ENCODE results near the gene SUPV3L1.
"Not testable (repeated sequence)": the region's sequence is repeated elsewhere in the genome, so short reads cannot be mapped to it uniquely, and the experiment has no call there.

The SUPV3L1 gene

GRCh38 chr10:69145864-69146263 is 34.2 kb upstream of the SUPV3L1 start:
- DNase-seq (ENCODE audit: low read depth): no peak
- TF ChIP-seq, protein P1, sequence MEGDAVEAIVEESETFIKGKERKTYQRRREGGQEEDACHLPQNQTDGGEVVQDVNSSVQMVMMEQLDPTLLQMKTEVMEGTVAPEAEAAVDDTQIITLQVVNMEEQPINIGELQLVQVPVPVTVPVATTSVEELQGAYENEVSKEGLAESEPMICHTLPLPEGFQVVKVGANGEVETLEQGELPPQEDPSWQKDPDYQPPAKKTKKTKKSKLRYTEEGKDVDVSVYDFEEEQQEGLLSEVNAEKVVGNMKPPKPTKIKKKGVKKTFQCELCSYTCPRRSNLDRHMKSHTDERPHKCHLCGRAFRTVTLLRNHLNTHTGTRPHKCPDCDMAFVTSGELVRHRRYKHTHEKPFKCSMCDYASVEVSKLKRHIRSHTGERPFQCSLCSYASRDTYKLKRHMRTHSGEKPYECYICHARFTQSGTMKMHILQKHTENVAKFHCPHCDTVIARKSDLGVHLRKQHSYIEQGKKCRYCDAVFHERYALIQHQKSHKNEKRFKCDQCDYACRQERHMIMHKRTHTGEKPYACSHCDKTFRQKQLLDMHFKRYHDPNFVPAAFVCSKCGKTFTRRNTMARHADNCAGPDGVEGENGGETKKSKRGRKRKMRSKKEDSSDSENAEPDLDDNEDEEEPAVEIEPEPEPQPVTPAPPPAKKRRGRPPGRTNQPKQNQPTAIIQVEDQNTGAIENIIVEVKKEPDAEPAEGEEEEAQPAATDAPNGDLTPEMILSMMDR (IDR thresholded peaks at IDR 0.05; ENCODE audit: low read length, missing control alignments): no peak
- H3K4me3 ChIP-seq (replicated peaks; ENCODE audit: low read depth, low read length): no peak overlapping the region

DNA sequence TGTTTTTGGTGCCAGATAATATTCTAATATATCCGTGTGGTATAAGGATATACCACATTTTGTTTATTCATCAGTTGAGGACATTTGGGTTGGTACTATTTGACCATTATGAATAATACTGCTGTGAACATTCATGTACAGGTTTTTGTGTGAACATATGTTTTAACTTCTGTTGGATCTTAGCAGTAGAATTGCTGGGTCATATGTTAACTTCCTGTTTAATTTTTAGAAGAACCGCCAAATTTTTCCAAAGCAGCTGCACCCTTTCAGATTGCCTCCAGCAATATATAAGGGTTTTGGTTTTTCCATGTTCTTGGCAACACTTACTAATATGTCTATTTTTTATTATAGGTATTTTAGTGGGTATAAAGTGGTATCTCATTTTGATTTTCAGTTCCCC is 33.3 kb upstream of the SUPV3L1 start:
- H3K4me3 ChIP-seq (replicated peaks; ENCODE audit: low read depth, low read length): no peak overlapping the region
- DNase-seq (ENCODE audit: low read depth): no peak
- TF ChIP-seq, protein P1 (IDR thresholded peaks at IDR 0.05; ENCODE audit: low read length, missing control alignments): no peak

GRCh38 chr10:69151984-69152383 is 28.1 kb upstream of the SUPV3L1 start:
- no peak for DNase-seq (ENCODE audit: low read depth)
- TF ChIP-seq, protein P1 (IDR thresholded peaks at IDR 0.05; ENCODE audit: low read length, missing control alignments): no peak
- H3K4me3 ChIP-seq (replicated peaks; ENCODE audit: low read depth, low read length): no peak overlapping the region

- TF ChIP-seq, protein P1 (IDR thresholded peaks at IDR 0.05; ENCODE audit: low read length, missing control alignments): no peak
- no peak overlapping the region for H3K4me3 ChIP-seq (replicated peaks; ENCODE audit: low read depth, low read length)
- no peak for DNase-seq (ENCODE audit: low read depth)
Observed at GRCh38 chr10:69153227-69153626, 26.8 kb upstream of the SUPV3L1 start.

DNA sequence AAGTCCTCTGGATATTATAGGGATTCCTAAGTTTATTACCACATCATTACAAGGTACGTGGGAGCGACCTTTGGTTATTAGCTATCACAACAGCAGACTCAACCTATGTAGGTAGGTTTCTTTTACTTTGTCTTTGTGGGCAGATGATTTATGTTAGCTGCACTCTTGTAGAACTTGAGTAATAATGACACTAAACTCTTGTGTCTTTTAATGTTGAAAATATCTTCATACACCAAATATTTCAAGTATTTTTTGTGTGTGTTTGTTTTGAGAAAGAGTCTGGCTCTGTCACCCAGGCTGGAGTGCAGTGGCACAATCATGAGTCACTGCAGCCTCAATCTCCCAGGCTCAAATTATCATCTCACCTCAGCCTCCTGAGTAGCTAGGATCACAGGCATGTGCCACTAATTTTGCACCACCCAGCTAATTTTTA is 19.2 kb upstream of the SUPV3L1 start:
- TF ChIP-seq, protein P1 (IDR thresholded peaks at IDR 0.05; ENCODE audit: low read length, missing control alignments): no peak
- peak; percentile 14 for DNase-seq (ENCODE audit: low read depth)
- H3K4me3 ChIP-seq (replicated peaks; ENCODE audit: low read depth, low read length): no peak overlapping the region

DNA sequence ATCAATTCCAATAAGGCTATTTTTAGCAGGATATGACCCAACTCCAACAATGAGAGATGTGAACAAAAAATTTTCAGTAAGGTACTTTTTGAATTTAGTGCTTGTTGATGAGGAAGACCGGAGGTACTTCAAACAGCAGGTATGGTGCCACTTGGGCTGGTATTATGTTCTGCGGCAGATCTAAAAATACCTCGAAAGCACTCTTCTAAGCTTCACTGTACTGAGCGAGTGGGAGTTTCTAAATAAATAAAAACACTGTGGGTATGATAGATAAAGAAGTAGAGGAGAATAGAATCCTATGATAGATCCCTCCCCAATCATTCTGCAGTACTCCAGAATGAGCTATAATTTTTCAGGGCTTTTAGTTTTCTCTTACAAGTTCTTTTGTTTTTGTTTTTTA is 11.5 kb upstream of the SUPV3L1 start:
- no peak overlapping the region for H3K4me3 ChIP-seq (replicated peaks; ENCODE audit: low read depth, low read length)
- DNase-seq (ENCODE audit: low read depth): no peak
- TF ChIP-seq, protein P1 (IDR thresholded peaks at IDR 0.05; ENCODE audit: low read length, missing control alignments): no peak

GRCh38 chr10:69172241-69172982 is 7.6 kb upstream of the SUPV3L1 start:
- H3K4me3 ChIP-seq (replicated peaks; ENCODE audit: low read depth, low read length): no peak overlapping the region
- no peak for DNase-seq (ENCODE audit: low read depth)
- TF ChIP-seq, protein P1 (IDR thresholded peaks at IDR 0.05; ENCODE audit: low read length, missing control alignments): no peak

DNA sequence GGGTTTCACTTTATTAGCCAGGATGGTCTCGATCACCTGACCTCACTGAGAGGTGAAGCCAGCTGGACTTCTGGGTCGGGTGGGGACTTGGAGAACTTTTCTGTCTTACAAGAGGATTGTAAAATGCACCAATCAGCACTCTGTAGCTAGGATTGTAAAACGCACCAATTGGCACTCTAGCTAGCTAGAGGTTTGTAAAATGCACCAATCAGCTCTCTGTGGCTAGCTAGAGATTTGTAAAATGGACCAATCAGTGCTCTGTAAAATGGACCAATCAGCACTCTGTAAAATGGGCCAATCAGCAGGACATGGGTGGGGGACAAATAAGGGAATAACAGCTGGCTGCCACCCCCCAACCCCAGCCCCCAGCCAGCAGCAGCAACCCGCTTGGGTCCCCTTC is 4.7 kb upstream of the SUPV3L1 start:
- not testable (repeated sequence) for H3K4me3 ChIP-seq (replicated peaks; ENCODE audit: low read depth, low read length); DNase-seq (ENCODE audit: low read depth)
